ENCODE results near the gene ADD1. TPM values are rescaled to one million over a fixed set of nuclear protein-coding genes. Genes with fewer than 3 reads are reported as not detected.

The ADD1 gene
- total and polyA plus RNA-seq, 2 of the 13 experiments (the other 11 are each of a cell fraction or from before 2014, with no cell fraction given): 73.9 to 122 TPM

DNA sequence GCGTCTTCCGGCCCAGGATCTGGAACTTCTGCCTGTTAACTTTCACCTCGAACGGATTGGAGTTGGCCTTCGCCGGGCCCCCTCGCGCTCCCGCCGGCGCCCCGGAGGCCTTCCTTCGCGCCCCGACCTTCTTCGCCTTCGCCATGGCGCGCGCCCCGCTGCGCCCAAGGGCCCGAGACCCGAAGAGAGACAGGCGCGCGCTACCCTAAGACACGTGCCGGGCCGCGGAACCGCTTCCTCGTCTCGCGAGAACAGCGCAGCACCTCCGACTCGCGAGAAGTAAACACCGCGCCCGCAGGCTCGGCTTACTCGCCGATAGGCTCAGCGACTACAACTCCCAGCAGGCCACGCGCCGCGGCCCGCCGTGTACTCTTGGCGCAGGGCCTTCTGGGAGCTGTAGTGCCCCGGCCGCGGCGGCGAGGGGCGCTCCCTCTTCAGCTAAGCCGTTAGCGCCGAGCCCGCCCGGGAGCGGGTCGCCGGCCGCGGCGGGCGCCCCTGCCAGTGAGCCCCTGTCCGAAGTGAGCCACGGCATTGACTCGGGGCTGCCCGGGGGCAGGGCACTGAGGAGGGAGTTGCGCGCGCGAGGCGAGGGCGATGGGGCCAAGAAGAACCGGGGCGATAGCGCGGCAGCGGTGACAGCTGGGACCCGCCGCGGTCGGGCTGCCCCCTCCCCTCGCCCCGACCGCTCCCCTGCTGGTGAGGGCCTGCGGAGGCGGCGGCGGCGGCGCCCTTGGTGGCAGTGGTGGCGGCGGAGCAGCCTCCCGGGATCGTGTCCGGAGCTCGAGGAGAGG, 119.7 kb downstream of the ADD1 start, which contains the start of the genes GRK4 and NOP14 (continued):
- TF ChIP-seq E2F5 (CRISPR knock-in tag; conservative IDR thresholded peaks at IDR 0.05): peak; percentile 84; the same call in 1 of the 2 replicates
- TF ChIP-seq, protein P1, sequence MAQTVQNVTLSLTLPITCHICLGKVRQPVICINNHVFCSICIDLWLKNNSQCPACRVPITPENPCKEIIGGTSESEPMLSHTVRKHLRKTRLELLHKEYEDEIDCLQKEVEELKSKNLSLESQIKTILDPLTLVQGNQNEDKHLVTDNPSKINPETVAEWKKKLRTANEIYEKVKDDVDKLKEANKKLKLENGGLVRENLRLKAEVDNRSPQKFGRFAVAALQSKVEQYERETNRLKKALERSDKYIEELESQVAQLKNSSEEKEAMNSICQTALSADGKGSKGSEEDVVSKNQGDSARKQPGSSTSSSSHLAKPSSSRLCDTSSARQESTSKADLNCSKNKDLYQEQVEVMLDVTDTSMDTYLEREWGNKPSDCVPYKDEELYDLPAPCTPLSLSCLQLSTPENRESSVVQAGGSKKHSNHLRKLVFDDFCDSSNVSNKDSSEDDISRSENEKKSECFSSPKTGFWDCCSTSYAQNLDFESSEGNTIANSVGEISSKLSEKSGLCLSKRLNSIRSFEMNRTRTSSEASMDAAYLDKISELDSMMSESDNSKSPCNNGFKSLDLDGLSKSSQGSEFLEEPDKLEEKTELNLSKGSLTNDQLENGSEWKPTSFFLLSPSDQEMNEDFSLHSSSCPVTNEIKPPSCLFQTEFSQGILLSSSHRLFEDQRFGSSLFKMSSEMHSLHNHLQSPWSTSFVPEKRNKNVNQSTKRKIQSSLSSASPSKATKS (CRISPR knock-in tag; IDR thresholded peaks at IDR 0.05): no peak
- peak; percentile 84; the same call in 1 of the 2 replicates for TF ChIP-seq HOXA7 (CRISPR knock-in tag; IDR thresholded peaks at IDR 0.05)
- TF ChIP-seq, protein P2, sequence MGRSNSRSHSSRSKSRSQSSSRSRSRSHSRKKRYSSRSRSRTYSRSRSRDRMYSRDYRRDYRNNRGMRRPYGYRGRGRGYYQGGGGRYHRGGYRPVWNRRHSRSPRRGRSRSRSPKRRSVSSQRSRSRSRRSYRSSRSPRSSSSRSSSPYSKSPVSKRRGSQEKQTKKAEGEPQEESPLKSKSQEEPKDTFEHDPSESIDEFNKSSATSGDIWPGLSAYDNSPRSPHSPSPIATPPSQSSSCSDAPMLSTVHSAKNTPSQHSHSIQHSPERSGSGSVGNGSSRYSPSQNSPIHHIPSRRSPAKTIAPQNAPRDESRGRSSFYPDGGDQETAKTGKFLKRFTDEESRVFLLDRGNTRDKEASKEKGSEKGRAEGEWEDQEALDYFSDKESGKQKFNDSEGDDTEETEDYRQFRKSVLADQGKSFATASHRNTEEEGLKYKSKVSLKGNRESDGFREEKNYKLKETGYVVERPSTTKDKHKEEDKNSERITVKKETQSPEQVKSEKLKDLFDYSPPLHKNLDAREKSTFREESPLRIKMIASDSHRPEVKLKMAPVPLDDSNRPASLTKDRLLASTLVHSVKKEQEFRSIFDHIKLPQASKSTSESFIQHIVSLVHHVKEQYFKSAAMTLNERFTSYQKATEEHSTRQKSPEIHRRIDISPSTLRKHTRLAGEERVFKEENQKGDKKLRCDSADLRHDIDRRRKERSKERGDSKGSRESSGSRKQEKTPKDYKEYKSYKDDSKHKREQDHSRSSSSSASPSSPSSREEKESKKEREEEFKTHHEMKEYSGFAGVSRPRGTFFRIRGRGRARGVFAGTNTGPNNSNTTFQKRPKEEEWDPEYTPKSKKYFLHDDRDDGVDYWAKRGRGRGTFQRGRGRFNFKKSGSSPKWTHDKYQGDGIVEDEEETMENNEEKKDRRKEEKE (IDR thresholded peaks at IDR 0.05): no peak
- TF ChIP-seq ZNF598 (CRISPR knock-in tag; IDR thresholded peaks at IDR 0.05; ENCODE audit: borderline replicate concordance): peak; percentile 68
- peak; percentile 70 for TF ChIP-seq ZNF317 (CRISPR knock-in tag; IDR thresholded peaks at IDR 0.05)
- peak; percentile 89; the same call in 1 of the 2 replicates for TF ChIP-seq ZNF761 (CRISPR knock-in tag; conservative IDR thresholded peaks at IDR 0.05)
- TF ChIP-seq PHF20 (CRISPR knock-in tag; IDR thresholded peaks at IDR 0.05): peak; percentile 64
- peak; percentile 90 for TF ChIP-seq HIVEP1 (CRISPR knock-in tag; IDR thresholded peaks at IDR 0.05)
- TF ChIP-seq ZNF431 (CRISPR knock-in tag; IDR thresholded peaks at IDR 0.05; ENCODE audit: borderline replicate concordance, low read depth): no peak; the same call in 1 of the 2 replicates
- TF ChIP-seq KDM1A (CRISPR knock-in tag; IDR thresholded peaks at IDR 0.05): no peak
- no peak for TF ChIP-seq MATR3 (CRISPR knock-in tag; IDR thresholded peaks at IDR 0.05)
- TF ChIP-seq ZNF609 (CRISPR knock-in tag; IDR thresholded peaks at IDR 0.05; ENCODE audit: borderline replicate concordance): peak; percentile 76
- peak; percentile 96; the same call in 1 of the 2 replicates for TF ChIP-seq TSC22D2 (CRISPR knock-in tag; IDR thresholded peaks at IDR 0.05; ENCODE audit: borderline replicate concordance)
- no peak for TF ChIP-seq HNRNPL (IDR thresholded peaks at IDR 0.05; ENCODE audit: low read depth, low read length)
- no peak for TF ChIP-seq ZNF7 (CRISPR knock-in tag; IDR thresholded peaks at IDR 0.05)
